ENCODE measurements around the gene CSRP1.
A peak's percentile ranks its signal among the peaks of the same experiment; 100 is the strongest.

CSRP1 gene

DNA sequence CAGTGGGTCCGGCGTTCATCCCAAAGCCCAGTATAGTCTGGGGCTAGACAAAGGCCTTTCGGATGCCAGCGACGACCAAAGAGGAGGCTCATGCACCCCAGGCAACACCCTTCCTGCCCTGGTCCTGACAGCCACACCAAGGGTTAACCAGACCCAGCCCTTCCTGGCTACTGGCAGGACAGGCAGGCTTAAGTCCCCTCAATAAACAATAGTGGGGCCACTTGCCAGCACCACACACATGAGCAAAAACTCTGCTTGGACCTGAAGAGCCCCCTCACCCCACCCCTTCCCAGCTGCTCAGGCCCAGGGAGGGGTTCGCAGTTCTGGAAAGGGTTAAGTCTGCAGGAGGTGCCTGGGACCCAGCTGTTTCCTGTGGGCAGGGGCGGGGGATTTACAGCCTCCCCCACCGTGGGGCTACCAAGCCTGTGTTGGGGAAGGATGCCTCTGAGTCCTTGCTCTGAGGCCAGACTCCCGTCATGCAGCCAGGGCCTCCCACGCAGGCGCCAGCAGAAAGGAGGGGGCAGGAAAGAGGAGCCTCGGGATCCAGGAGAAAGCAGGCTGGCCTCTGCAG lies 56.1 kb downstream of the CSRP1 start:
- DNase-seq = no peak

DNA sequence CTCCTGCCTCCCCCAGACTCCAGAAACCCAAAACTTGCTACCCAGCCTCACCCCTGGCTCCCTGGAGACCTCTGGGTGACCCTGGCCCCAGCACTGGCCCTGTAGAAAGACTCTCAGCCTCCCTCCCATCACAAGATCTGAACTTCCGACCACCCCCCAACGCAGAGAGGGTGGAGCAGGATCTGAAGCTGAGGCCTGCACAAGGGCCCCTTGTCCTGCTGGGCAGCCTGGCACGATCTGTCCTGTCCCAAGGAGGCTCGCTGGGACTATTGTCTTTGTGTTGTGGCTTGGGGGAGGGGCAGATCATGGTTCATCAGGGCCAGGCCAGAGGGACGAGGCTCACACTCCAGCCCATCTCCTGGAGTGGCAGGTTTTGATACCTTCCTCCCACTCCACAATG lies 57.9 kb downstream of the CSRP1 start:
- no peak for DNase-seq

DNA sequence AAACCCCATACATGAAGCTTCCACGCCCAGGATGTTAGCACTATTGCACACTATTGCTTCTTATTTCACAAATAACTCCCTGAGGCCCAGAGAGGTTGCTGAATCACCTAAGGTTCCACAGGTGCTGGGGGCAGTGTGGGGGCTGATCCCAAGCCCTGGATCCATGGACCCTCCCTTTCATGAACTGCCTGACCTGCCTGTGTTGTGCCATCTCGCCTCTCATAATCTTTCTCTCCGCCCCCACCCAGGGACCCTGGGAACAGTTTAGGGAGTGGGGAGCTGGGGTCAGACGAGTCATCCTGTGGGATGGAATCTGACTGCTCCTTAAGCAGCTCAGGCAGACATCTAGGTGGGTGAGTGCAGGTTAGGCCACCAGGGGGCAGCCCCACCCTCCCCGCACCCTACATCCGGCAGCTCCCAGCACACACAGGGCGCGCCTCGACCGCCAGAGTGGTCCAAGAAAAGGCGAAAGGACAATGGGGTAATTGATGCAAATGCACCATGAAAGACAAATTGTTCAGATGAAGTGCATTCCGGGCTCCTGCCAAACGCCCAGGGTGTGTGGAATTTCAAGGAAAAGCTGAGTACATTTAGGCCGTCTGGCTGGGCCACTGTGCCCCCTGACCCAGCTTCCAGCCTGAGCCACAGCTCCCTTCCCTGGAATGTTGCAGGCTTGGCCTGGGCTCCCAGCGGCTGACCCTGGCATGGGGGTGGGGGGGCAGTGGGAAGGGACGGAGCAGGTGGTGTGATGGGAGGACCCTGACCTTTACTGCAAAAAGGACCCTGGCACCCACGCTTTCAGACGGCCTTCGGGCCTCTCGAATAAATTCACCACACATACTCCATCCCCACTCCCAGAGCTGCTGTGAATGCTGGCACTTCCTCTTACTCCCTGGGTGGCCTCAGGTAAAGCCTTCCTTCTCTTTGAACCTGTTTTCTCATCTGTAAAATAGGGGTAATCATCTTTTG lies 58.7 kb downstream of the CSRP1 start:
- peak; percentile 59 for DNase-seq

DNA sequence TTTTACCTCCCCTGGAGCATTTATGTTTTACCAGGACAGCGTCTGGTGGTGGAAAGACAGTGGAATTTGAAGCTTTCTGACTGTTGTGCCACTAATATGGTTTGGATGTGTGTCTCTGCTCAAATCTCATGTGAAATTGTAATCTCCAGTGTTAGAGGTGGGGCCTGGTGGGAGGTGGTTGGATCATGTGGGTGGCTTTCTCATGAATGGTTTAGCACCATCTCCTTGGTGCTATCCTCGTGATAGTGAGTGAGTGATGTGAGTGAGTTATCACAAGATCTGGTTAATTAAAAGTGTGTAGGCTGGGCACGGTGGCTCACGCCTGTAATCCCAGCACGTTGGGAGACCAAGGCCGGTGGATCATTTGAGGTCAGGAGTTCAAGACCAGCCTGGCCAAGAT lies 61.6 kb downstream of the CSRP1 start:
- no peak for DNase-seq

DNA sequence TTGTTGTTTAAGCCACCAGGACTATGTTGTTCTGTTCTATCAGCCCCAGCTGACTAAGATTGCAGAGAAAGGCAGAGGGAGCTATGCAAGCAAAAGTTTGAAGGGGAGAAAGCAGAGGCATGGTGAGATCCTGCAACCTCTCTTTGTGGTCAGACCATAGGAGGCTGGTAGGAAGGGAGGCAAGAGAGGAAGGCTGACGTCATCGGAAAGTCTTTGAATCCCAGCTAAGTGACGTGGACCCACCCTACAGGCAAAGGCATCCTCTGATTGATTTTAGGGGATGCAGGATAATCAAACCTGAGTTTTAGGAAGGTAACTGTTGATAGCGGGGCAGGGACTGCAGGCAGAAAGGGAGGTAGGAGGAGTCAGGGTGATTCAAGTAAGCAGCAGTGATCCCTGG lies 62.1 kb downstream of the CSRP1 start:
- no peak for DNase-seq

DNA sequence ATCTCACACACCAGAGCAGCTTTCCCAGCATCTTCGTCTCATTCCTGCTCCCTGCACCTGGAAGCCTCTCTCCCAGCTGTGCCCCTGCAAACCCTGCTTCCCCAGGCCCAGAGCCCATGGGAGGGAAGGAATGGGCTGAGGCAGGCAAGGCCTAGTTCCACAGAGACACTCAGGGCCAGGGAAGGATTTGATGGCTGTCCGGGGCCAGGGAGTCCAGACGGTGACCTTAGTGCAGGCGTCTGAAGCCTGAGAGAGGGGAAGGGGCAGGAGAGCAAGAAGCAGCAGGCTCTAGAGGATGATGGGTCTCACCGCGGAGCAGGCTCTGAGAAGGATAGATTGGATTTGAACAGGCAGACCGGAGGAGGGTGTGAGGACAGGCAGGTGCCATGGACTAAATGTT lies 63.2 kb downstream of the CSRP1 start:
- no peak for DNase-seq

DNA sequence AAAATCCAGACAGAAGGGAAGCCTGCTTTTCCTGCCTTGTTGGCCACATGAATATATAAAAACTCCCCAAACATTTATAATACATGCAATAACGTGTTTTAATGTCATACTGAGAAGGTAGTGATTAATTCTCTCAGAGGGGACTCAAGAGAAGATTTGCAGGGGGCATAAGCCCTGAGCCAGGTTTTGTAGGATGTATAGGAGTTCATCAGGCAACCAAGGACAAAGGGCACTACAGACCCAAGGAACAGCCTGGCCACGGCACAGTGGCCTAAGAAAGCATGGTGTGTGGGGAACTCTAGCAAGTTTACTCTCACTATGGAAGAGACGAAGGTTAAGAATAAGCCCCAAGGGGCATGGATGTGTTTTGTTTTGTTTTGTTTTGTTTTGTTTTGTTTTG lies 70.0 kb downstream of the CSRP1 start:
- no peak for DNase-seq

DNA sequence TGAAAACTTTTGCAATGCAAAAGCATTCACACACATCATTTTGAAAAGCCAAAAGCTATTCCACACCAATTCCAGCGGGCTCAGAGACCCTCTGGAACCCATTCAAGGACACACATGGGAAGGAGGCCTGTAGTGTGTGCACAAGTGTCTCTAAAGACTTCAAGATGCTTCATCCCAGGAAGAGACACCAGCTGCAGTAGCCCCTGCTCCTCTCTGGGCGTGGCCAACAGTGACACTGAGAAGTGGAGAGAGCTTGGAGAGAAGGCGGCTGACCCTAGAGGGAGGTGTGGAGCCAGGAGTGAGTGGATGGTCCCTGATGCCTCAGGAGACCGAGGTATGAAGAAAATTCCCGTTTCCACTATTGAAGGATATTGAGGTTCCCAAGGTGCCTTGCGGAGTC lies 70.5 kb downstream of the CSRP1 start:
- DNase-seq = no peak

DNA sequence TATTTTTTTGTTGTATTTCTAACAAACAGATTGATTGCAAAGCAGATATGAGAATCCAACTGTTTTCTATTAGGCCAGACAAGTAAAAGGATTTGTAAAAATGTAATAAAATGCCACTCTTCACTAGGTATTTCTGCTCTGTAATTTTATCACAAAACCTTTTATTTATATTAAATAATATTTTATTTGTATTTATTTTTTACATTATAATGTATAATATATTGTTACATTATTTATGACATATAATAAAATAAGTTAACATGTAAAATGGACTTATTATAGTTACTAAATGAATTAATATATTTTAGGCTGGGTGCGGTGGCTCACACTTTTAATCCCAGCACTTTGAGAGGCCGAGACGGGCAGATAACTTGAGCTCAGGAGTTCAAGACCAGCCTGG lies 72.7 kb downstream of the CSRP1 start:
- no peak for DNase-seq

DNA sequence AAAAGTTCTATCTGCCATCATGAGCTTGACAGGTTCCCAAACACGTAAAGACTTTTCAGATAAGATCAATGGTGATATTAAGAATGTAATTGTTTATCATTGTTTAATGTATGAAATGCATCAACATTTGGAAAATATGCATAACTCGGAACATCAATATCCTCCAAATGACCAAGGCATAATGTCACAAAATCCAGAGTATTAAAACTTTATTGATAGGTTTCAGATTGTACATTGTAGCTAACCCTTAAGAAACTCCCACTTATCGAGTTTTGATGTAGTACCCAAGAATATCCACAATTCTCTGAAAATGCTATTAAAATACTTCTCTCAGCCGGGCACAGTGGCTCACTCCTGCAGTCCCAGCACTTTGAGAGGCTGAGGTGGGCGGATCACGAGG lies 73.3 kb downstream of the CSRP1 start:
- DNase-seq = no peak

All from CD4-positive, alpha-beta T cell treated with Interleukin-17A for 1 hour (primary cell).